ACC112 (cell line): ENCODE data around the gene HIP1.
"Not testable (repeated sequence)": the region's sequence is repeated elsewhere in the genome, so short reads cannot be mapped to it uniquely, and the experiment has no call there.

Experiments
- H2AFZ ChIP-seq: fragments of 200-600 bp; sonication (generic); one replicate; pipeline ENCODE4 v1.6.0; 2017; ENCODE audit warnings: antibody characterized with exemption, low read length; ENCODE audit not compliant: unreplicated experiment
- H3K27ac ChIP-seq: fragments of 200-600 bp; sonication (generic); 2 replicates; pipeline ENCODE4 v1.5.1; 2014; ENCODE audit warnings: low read depth, mild to moderate bottlenecking, antibody characterized with exemption, low read length, moderate library complexity
- H3K27me3 ChIP-seq: fragments of 200-600 bp; sonication (generic); 2 replicates; pipeline ENCODE4 v1.6.1; 2014; ENCODE audit warnings: mild to moderate bottlenecking, antibody characterized with exemption, low read length, moderate library complexity, mixed read lengths; ENCODE audit not compliant: insufficient read depth
- H3K36me3 ChIP-seq: fragments of 200-600 bp; sonication (generic); 2 replicates; pipeline ENCODE4 v1.6.1; 2016; ENCODE audit warnings: mild to moderate bottlenecking, antibody characterized with exemption, low read length, moderate library complexity, mixed read lengths; ENCODE audit not compliant: insufficient read depth
- H3K4me1 ChIP-seq: fragments of 200-600 bp; sonication (generic); one replicate; pipeline ENCODE4 v1.6.1; 2016; ENCODE audit warnings: low read length, mixed read lengths; ENCODE audit not compliant: insufficient read depth, unreplicated experiment, control insufficient read depth
- H3K4me3 ChIP-seq: fragments of 200-600 bp; sonication (generic); 2 replicates; pipeline ENCODE4 v1.5.1; 2014; ENCODE audit warnings: mild to moderate bottlenecking, low read depth, low read length
- H3K79me2 ChIP-seq: fragments of 200-600 bp; sonication (generic); one replicate; pipeline ENCODE4 v1.6.0; 2016; ENCODE audit warnings: low read length; ENCODE audit not compliant: control insufficient read depth, unreplicated experiment, insufficient read depth

Gene HIP1

DNA sequence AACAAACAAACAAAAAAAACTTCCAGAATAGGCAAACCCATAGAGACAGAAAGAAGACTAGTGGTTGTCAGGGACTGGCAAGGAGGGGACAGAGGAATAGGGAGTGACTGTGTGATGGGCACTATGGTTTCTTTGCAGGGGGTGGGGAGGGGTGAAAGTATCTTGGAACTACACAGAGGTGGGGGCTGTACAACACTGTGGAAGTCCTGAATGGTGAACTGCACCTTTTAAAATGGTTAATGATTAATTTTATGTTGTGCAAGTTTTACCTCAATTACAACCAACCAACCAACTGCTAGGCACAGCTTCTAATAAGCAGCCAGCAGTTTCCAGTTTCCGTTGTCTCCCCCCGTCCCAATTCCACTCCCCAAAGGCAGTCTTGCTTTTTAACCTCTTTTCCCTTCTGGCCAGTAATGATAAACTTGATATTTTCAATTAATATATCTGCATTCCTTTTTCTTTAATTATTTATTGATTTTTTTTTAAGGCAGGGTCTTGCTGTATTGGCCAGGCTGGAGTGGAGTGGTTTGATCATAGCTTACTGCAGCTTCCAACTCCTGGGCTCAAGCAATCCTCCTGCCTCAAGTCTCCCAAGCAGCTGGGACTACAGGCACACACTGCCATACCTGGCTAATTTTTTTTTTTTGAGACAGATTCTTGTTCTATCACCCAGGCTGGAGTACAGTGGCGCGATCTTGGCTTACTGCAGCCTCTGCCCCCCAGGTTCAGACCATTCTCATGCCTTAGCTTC, 46.8 kb downstream of the HIP1 start:
- Histone ChIP-seq H3K27me3 (no peaks in the 10 kb centered on the region), H3K4me1 (no peaks in the 10 kb centered on the region), H2AFZ (no peak overlapping the region), H3K27ac (no peak overlapping the region), H3K79me2 (no peaks in the 10 kb centered on the region), H3K36me3 (no peaks in the 10 kb centered on the region), H3K4me3 (no peak overlapping the region)

DNA sequence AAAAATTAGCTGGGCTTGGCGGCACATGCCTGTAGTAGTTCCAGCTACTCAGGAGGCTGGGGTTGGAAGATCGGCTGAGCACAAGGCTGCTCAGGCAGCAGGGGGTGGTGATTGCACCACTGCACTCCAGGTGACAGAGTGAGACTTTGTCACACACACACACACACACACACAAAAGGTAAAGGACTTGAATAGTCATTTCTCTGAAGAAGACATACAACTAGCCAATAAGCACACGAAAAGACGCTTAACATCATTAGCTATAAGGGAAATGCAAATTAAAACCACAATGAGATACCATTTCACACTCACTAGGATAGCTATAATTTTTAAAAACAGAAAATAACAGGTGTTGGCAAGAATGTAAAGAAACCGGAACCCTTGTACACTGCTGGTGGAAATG, 48.6 kb downstream of the HIP1 start:
- no peak overlapping the region for H3K4me3 ChIP-seq
- H2AFZ ChIP-seq: no peak overlapping the region
- H3K27me3 ChIP-seq: no peaks in the 10 kb centered on the region
- H3K27ac ChIP-seq: no peak overlapping the region
- no peaks in the 10 kb centered on the region for H3K36me3 ChIP-seq
- H3K79me2 ChIP-seq: no peaks in the 10 kb centered on the region
- no peaks in the 10 kb centered on the region for H3K4me1 ChIP-seq

DNA sequence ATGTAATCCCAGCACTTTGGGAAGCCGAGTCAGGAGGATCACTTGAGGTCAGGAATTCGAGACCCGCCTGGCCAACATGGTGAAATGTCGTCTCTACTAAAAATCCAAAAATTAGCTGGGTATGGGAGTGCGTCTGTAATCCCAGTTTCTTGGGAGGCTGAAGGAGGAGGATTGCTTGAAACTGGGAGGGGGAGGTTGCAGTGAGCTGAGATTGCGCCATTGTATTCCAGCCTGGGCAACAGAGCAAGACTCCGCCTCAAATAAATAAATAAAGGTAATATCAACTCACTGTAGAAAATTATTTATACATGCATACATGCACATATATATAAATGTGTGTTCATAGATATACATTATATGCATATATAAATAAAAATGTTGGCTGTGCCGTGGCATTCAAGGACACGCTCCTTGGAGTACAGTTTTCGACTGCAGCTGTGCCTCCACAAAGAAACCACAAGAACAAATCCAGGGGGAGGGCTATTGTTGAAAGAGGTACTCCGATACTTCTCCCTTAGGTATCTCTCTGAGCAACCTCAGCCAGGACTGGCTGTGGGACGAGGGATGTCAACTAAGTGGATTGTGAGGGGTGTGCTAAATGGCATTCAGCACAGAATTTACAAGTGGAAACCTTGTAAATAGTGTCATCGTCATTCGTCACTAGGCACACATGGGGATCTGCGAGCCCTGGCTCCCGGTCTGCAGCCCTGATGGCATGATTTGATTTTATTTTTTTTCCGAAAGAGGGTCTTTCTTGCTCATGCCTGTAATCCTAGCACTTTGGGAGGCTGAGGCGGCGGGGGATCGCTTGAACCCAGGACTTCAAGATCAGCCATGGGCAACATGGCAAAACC, 49.3 kb downstream of the HIP1 start:
- Histone ChIP-seq H3K4me3 (no peak overlapping the region), H3K27me3 (no peaks in the 10 kb centered on the region), H3K27ac (no peak overlapping the region), H3K79me2 (no peaks in the 10 kb centered on the region), H2AFZ (no peak overlapping the region), H3K36me3 (no peaks in the 10 kb centered on the region), H3K4me1 (no peaks in the 10 kb centered on the region)

DNA sequence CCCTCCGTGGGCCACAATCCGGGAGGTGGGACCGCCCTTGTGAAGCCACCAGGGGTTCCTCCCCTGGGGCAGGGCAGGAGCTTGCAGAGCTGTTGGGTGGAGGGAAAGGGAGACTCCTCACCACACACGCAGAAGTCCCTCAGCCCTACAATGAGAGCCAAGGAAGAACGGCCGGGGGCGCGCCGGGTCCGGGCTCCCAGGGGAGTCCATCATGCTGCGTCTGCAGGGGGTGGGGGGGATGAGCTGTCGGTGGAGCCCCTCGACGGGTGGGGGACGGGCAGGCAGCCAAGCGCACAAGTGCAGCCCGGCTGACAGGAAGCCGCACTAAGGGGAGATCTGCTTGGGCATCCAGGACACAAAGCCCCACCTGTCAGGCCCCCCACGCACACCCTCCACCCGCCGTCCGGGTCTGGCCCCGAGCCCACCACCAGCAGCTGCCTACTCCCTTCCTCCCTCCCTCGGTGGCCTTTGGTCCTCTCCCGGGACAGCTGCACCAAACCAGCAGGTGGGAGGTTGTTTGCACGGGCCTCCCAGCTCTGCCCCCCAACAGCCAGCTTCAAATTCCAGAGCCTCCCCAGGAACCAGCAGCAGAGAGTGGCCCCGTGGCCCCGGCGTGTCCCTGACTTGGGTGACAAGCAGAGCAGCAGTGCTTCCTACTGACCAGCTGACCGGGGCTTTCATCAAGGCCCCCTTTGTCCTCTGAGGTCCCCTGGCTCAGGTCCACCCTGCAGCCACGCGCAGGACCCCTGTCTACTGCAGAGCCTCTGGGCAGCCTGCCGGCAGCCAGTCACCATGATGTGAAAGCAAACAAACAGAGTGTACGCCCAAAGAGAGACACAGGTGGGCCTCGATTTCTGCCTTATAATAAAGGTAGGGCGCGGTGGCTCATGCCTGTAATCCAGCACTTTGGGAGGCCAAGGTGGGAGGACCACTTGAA, 50.3 kb downstream of the HIP1 start:
- H3K27me3 ChIP-seq: no peaks in the 10 kb centered on the region
- H3K4me3 ChIP-seq: no peak overlapping the region
- H3K27ac ChIP-seq: no peak overlapping the region
- no peaks in the 10 kb centered on the region for H3K4me1 ChIP-seq
- no peaks in the 10 kb centered on the region for H3K79me2 ChIP-seq
- no peak overlapping the region for H2AFZ ChIP-seq
- no peaks in the 10 kb centered on the region for H3K36me3 ChIP-seq

DNA sequence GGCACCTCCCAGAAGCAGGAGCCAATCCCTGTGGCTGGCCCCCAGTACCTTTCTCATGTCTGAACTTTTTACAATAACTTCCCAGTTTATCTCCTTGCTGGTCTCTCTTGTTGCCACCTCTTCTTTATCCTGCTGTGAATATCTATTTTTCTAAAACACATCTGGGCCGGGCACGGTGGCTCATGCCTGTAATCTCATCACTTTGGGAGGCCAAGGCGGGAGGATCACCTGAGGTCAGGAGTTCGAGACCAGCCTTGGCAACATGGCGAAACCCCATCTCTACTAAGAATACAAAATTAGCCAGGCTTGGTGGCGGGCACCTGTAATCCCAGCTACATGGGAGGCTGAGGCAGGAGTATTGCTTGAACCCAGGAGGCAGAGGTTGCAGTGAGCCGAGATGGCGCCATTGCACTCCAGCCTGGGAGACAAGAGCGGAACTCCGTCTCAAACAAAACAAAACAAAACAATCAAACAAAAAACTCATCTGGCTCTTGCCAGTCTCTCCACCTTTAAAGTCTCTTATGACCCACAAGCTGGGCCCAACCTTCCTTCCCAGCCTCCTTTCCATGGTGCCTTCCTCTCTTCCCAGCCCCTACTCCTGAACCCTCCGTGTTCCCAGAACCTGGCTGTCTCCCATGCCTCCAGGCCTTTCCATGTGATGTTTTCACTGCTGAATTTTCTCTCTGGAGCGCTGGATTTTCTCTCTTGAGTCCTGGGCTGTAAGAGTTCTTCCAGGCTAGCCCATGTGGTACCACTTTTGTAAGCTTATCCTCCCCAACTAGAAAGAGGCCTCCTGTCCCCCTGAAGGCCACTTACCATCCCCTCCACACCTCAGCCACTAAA, 51.3 kb downstream of the HIP1 start:
- Histone ChIP-seq H3K79me2 (no peaks in the 10 kb centered on the region), H3K27me3 (no peaks in the 10 kb centered on the region), H2AFZ (no peak overlapping the region), H3K36me3 (no peaks in the 10 kb centered on the region), H3K4me1 (no peaks in the 10 kb centered on the region), H3K4me3 (no peak overlapping the region), H3K27ac (no peak overlapping the region)

DNA sequence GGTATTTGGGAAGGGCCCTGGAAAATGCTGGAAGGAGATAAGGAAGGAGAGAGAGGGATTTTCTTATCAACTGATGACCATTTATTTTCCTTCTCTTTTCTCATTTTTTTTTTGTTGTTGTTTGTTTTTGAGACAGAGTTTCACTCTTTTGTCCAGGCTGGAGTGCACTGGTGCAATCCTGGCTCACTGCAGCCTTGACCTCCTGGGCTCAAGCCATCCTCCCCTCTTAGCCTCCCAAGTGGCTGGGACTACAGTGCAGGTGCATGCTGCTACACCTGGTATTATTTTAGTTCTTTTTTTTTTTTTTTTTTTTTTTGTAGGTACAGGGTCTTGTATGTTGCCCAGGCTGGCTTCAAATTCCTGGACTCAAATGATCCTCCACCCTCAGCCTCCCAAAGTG, 52.2 kb downstream of the HIP1 start:
- H3K4me3 ChIP-seq: no peak overlapping the region
- no peaks in the 10 kb centered on the region for H3K79me2 ChIP-seq
- no peaks in the 10 kb centered on the region for H3K36me3 ChIP-seq
- H2AFZ ChIP-seq: no peak overlapping the region
- no peaks in the 10 kb centered on the region for H3K4me1 ChIP-seq
- H3K27ac ChIP-seq: no peak overlapping the region
- no peaks in the 10 kb centered on the region for H3K27me3 ChIP-seq

DNA sequence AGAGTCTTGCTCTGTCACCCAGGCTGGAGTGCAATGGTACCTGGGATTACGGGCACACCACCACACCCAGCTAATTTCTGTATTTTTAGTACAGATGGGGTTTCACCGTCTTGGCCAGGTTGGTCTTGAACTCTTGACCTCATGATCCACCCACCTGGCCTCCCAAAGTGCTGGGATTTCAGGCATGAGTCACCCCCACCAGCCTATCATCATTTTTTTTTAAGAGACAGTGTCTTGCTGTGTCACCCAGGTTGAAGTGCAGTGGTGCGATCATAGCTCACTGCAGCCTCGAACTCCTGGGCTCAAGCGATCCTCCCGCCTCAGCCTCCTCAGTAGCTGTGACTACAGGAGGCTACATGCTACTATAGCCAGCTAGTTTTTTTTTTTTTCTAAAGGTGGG, 56.7 kb downstream of the HIP1 start:
- not testable (repeated sequence) for H3K36me3 ChIP-seq, H3K79me2 ChIP-seq, H3K27me3 ChIP-seq, H3K4me1 ChIP-seq, H2AFZ ChIP-seq, H3K4me3 ChIP-seq, H3K27ac ChIP-seq

DNA sequence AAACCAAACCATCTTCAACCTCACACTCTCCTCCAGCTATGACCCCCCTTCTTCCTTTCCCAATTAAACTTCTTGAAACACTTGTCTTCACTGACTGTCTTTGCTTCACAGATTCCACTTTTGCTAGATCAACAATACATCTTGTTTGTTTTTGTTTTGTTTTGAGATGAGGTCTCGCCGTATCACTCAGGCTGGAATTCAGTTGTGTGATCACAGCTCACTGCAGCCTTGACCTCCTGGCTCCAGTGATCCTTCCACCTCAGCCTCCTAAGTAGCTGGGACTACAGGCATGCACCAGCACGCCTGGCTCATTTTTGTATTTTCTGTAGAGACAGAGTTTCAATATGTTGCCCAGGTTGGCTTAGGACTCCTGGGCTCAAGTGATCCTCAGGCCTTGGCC, 59.7 kb downstream of the HIP1 start:
- Histone ChIP-seq H2AFZ (no peak overlapping the region), H3K27me3 (no peaks in the 10 kb centered on the region)

DNA sequence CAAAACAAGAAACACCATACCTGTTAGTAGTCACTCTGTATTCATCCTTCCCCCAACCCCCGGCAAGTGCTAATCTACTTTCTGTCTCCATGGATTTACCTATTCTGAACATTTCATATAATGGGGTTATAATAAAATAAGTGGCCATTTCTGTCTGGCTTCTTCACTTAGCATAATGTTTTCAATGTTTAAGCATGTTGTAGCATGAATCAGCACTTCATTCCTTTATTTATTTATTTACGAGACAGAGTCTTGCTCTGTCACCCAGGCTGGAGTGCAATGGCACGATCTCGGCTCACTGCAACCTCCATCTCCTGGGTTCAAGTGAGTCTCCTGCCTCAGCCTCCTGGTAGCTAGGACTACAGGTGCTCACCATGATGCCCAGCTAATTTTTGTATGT, 69.2 kb downstream of the HIP1 start:
- Histone ChIP-seq H3K27me3 (no peaks in the 10 kb centered on the region), H3K36me3 (no peaks in the 10 kb centered on the region), H2AFZ (no peak overlapping the region), H3K27ac (no peak overlapping the region), H3K4me3 (no peak overlapping the region), H3K79me2 (no peaks in the 10 kb centered on the region), H3K4me1 (no peaks in the 10 kb centered on the region)

More for the DNA sequence above, 59.7 kb downstream of the HIP1 start:
- Histone ChIP-seq H3K4me1 (no peaks in the 10 kb centered on the region), H3K4me3 (no peak overlapping the region), H3K36me3 (no peaks in the 10 kb centered on the region), H3K27ac (no peak overlapping the region), H3K79me2 (no peaks in the 10 kb centered on the region)

DNA sequence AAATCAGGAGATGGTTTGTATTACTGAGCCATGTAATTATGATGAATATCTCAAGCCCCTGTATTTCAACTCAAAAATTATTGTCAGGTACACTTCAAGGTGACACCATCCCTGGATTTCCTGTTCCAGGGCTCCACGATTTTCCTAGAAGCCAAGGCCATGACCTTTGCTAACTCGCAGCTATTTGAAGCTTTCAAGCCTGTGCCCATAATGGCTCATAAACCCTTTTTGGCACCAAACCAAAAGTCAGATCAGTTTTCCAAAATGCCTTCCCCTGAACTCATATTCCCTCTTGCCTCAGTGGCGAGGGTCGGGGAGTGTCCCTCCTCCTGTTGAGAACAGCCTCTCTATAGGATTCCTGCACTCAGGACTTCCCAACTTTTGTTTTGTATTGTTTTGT, 70.8 kb downstream of the HIP1 start:
- H3K27ac ChIP-seq: no peak overlapping the region
- no peaks in the 10 kb centered on the region for H3K36me3 ChIP-seq
- H3K27me3 ChIP-seq: no peaks in the 10 kb centered on the region
- no peak overlapping the region for H2AFZ ChIP-seq
- no peaks in the 10 kb centered on the region for H3K4me1 ChIP-seq
- H3K79me2 ChIP-seq: no peaks in the 10 kb centered on the region
- H3K4me3 ChIP-seq: no peak overlapping the region
